Measurements from ENCODE around the gene HLA-E. TPM values are rescaled to one million over a fixed set of nuclear protein-coding genes. Genes with fewer than 3 reads are reported as not detected.
"Not testable (repeated sequence)": the region's sequence is repeated elsewhere in the genome, so short reads cannot be mapped to it uniquely, and the experiment has no call there.

Gene HLA-E
- total and polyA plus RNA-seq, 4 donors = 148 to 506 (median 351) TPM

DNA sequence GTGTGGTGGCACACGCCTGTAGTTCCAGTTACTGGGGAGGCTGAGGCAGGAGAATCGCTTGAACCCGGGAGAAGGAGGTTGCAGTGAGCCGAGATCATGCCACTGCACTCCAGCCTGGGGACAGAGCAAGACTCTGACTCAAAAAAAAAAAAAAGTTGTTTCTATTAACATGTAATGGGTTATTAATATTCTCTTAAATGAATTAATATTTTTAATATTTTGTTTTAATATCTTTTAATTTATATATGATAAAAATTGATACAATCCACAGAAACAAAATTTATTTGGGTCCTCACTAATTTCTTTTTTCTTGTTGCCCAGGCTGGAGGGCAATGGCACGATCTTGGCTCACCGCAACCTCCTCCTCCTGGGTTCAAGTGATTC lies 620 bp upstream of the HLA-E start:
- H3K27me3 ChIP-seq (ENCODE audit: control insufficient read depth in 1 of 2, insufficient read depth in 2 of 2, low read length in 1 of 2); ATAC-seq (ENCODE audit: low FRiP score); H3K36me3 ChIP-seq (ENCODE audit: control insufficient read depth in 1 of 2, insufficient read depth in 2 of 2, low read length in 1 of 2); intact Hi-C loops (cut with DNase I); H3K9me3 ChIP-seq (ENCODE audit: control insufficient read depth, low read length); DNase-seq; H3K4me1 ChIP-seq (ENCODE audit: control insufficient read depth in 1 of 2, insufficient read depth in 2 of 2, low read length in 2 of 2); H3K4me3 ChIP-seq (ENCODE audit: low read length in 2 of 2): not testable (repeated sequence)
- peak overlapping the region in 1 of 2 donors; percentile 26 for H3K27ac ChIP-seq (ENCODE audit: low read depth in 1 of 2, low read length in 2 of 2)
- WGBS, 2 donors = 94 to 96% methylated on average over 6 of the region's 6 CpGs

- DNase-seq = peak; percentile 85 to 93
- 23 to 25% methylated on average over 37 to 38 of the region's 38 CpGs for WGBS, 2 donors
Measured at GRCh38 chr6:30490026-30490876, 942 bp downstream of the HLA-E start.

GRCh38 chr6:30491291-30491953 lies 2.1 kb downstream of the HLA-E start:
- H3K27ac ChIP-seq (ENCODE audit: low read depth in 1 of 2, low read length in 2 of 2); intact Hi-C loops (cut with DNase I); H3K4me1 ChIP-seq (ENCODE audit: control insufficient read depth in 1 of 2, insufficient read depth in 2 of 2, low read length in 2 of 2); H3K9me3 ChIP-seq (ENCODE audit: control insufficient read depth, low read length); ATAC-seq (ENCODE audit: low FRiP score); H3K4me3 ChIP-seq (ENCODE audit: low read length in 2 of 2); H3K36me3 ChIP-seq (ENCODE audit: control insufficient read depth in 1 of 2, insufficient read depth in 2 of 2, low read length in 1 of 2); H3K27me3 ChIP-seq (ENCODE audit: control insufficient read depth in 1 of 2, insufficient read depth in 2 of 2, low read length in 1 of 2): not testable (repeated sequence)
- WGBS, 2 donors = 90 to 92% methylated on average over 14 of the region's 14 CpGs
- DNase-seq = peak in 1 of 2 donors; percentile 38

More at GRCh38 chr6:30490026-30490876, 942 bp downstream of the HLA-E start:
- ATAC-seq (ENCODE audit: low FRiP score) = peak; percentile 87
- H3K27me3 ChIP-seq (ENCODE audit: control insufficient read depth in 1 of 2, insufficient read depth in 2 of 2, low read length in 1 of 2) = no peaks in the 10 kb centered on the region
- H3K9me3 ChIP-seq (ENCODE audit: control insufficient read depth, low read length) = no peaks in the 10 kb centered on the region
- intact Hi-C loops (cut with DNase I) = no loop called here
- H3K27ac ChIP-seq (ENCODE audit: low read depth in 1 of 2, low read length in 2 of 2) = peak overlapping the region; percentile 31 to 93
- peaks cover 4 to 5% of the 10 kb centered on the region in 2 donors for H3K36me3 ChIP-seq (ENCODE audit: control insufficient read depth in 1 of 2, insufficient read depth in 2 of 2, low read length in 1 of 2)
- no peaks in the 10 kb centered on the region for H3K4me1 ChIP-seq (ENCODE audit: control insufficient read depth in 1 of 2, insufficient read depth in 2 of 2, low read length in 2 of 2)
- peak overlapping the region; percentile 36 to 87 for H3K4me3 ChIP-seq (ENCODE audit: low read length in 2 of 2)

DNA sequence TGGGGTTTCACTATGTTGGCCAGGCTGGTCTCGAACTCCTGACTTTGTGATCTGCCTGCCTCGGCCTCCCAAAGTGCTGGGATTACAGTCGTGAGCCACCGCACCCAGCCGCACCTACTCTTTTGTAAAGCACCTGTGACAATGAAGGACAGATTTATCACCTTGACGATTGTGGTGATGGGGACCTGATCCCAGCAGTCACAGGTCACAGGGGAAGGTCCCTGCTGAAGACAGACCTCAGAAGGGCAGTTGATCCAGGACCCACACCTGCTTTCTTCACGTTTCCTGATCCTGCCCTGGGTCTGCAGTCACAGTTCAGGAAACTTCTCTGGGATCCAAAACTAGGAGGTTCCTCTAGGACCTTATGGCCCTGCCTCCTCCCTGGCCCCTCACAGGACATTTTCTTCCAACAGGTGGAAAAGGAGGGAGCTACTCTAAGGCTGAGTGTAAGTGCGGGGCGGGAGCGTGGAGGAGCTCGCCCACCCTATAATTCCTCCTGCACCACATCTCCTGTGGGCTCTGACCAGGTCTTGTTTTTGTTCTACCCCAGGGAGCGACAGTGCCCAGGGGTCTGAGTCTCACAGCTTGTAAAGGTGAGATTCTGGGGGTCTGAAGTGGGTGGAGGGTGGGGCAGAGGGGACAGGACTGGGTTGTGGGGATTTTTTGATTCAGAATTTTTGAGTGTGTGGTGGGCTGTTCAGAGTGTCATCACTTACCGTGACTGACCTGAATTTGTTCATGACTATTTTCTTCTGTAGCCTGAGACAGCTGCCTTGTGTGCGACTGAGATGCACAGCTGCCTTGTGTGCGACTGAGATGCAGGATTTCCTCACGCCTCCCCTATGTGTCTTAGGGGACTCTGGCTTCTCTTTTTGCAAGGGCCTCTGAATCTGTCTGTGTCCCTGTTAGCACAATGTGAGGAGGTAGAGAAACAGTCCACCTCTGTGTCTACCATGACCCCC lies 3.0 kb downstream of the HLA-E start:
- H3K36me3 ChIP-seq (ENCODE audit: control insufficient read depth in 1 of 2, insufficient read depth in 2 of 2, low read length in 1 of 2) = peaks cover 4 to 5% of the 10 kb centered on the region in 2 donors
- no peak overlapping the region for H3K27ac ChIP-seq (ENCODE audit: low read depth in 1 of 2, low read length in 2 of 2)
- DNase-seq = peak in 1 of 2 donors; percentile 38
- H3K4me1 ChIP-seq (ENCODE audit: control insufficient read depth in 1 of 2, insufficient read depth in 2 of 2, low read length in 2 of 2) = no peaks in the 10 kb centered on the region
- intact Hi-C loops (cut with DNase I) = no loop called here
- H3K9me3 ChIP-seq (ENCODE audit: control insufficient read depth, low read length) = no peaks in the 10 kb centered on the region
- no peaks in the 10 kb centered on the region for H3K27me3 ChIP-seq (ENCODE audit: control insufficient read depth in 1 of 2, insufficient read depth in 2 of 2, low read length in 1 of 2)
- H3K4me3 ChIP-seq (ENCODE audit: low read length in 2 of 2) = no peak overlapping the region
- no peak for ATAC-seq (ENCODE audit: low FRiP score)
- WGBS, 2 donors = 93 to 95% methylated on average over 16 of the region's 16 CpGs

GRCh38 chr6:30493643-30494250 lies 4.4 kb downstream of the HLA-E start:
- 70 to 72% methylated on average over 8 of the region's 8 CpGs for WGBS, 2 donors
- DNase-seq = peak in 1 of 2 donors; percentile 38

DNA sequence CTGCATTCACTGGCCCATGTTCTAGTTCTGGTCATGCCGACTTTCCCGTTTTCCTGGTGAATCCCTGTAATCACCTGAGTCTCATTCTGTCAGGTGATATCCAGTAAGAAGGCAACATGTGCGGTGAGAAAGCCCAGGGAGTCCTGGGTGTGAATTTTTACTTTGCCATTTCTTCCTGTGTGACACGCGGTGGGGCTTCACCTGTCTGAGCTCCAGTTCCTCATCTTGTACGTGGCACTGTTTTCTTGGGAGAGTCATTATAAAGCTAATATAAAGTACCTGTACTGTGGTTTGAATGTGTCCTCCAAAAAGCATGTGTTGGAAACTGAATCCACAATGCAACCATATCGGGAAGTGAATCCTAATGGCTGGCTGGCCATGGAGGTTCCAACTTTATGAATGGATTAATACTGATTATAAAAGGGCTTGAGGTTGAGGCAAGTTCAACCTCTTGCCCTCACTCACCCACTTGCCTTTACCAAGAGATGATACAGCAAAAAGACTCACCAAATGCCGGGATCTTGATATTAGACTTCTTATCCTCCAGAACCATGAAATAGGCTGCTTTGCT lies 5.1 kb downstream of the HLA-E start:
- H3K27me3 ChIP-seq (ENCODE audit: control insufficient read depth in 1 of 2, insufficient read depth in 2 of 2, low read length in 1 of 2) = no peaks in the 10 kb centered on the region
- H3K27ac ChIP-seq (ENCODE audit: low read depth in 1 of 2, low read length in 2 of 2) = no peak overlapping the region
- intact Hi-C loops (cut with DNase I) = no loop called here
- DNase-seq = no peak
- 87 to 88% methylated on average over 8 of the region's 8 CpGs for WGBS, 2 donors
- peaks cover 4 to 5% of the 10 kb centered on the region in 2 donors for H3K36me3 ChIP-seq (ENCODE audit: control insufficient read depth in 1 of 2, insufficient read depth in 2 of 2, low read length in 1 of 2)
- H3K4me1 ChIP-seq (ENCODE audit: control insufficient read depth in 1 of 2, insufficient read depth in 2 of 2, low read length in 2 of 2) = no peaks in the 10 kb centered on the region
- no peak overlapping the region for H3K4me3 ChIP-seq (ENCODE audit: low read length in 2 of 2)
- ATAC-seq (ENCODE audit: low FRiP score) = no peak
- no peaks in the 10 kb centered on the region for H3K9me3 ChIP-seq (ENCODE audit: control insufficient read depth, low read length)

More at GRCh38 chr6:30493643-30494250, 4.4 kb downstream of the HLA-E start:
- H3K4me3 ChIP-seq (ENCODE audit: low read length in 2 of 2) = no peak overlapping the region
- H3K27ac ChIP-seq (ENCODE audit: low read depth in 1 of 2, low read length in 2 of 2) = no peak overlapping the region
- no peaks in the 10 kb centered on the region for H3K9me3 ChIP-seq (ENCODE audit: control insufficient read depth, low read length)
- H3K36me3 ChIP-seq (ENCODE audit: control insufficient read depth in 1 of 2, insufficient read depth in 2 of 2, low read length in 1 of 2) = peaks cover 4 to 5% of the 10 kb centered on the region in 2 donors
- no peak for ATAC-seq (ENCODE audit: low FRiP score)
- intact Hi-C loops (cut with DNase I) = no loop called here
- H3K4me1 ChIP-seq (ENCODE audit: control insufficient read depth in 1 of 2, insufficient read depth in 2 of 2, low read length in 2 of 2) = no peaks in the 10 kb centered on the region
- H3K27me3 ChIP-seq (ENCODE audit: control insufficient read depth in 1 of 2, insufficient read depth in 2 of 2, low read length in 1 of 2) = no peaks in the 10 kb centered on the region

GRCh38 chr6:30495060-30495459 lies 5.8 kb downstream of the HLA-E start:
- H3K36me3 ChIP-seq (ENCODE audit: control insufficient read depth in 1 of 2, insufficient read depth in 2 of 2, low read length in 1 of 2); ATAC-seq (ENCODE audit: low FRiP score); H3K4me1 ChIP-seq (ENCODE audit: control insufficient read depth in 1 of 2, insufficient read depth in 2 of 2, low read length in 2 of 2); H3K4me3 ChIP-seq (ENCODE audit: low read length in 2 of 2); H3K27ac ChIP-seq (ENCODE audit: low read depth in 1 of 2, low read length in 2 of 2); H3K9me3 ChIP-seq (ENCODE audit: control insufficient read depth, low read length); H3K27me3 ChIP-seq (ENCODE audit: control insufficient read depth in 1 of 2, insufficient read depth in 2 of 2, low read length in 1 of 2); DNase-seq; intact Hi-C loops (cut with DNase I): not testable (repeated sequence)
- WGBS, 2 donors = 85 to 86% methylated on average over 4 of the region's 4 CpGs

GRCh38 chr6:30495993-30496392 lies 6.7 kb downstream of the HLA-E start:
- WGBS, 2 donors = 88 to 91% methylated on average over 4 of the region's 4 CpGs
- Histone ChIP-seq H3K4me3 (ENCODE audit: low read length in 2 of 2) (no peak overlapping the region), H3K27me3 (ENCODE audit: control insufficient read depth in 1 of 2, insufficient read depth in 2 of 2, low read length in 1 of 2) (no peaks in the 10 kb centered on the region), H3K27ac (ENCODE audit: low read depth in 1 of 2, low read length in 2 of 2) (no peak overlapping the region), H3K9me3 (ENCODE audit: control insufficient read depth, low read length) (no peaks in the 10 kb centered on the region), H3K4me1 (ENCODE audit: control insufficient read depth in 1 of 2, insufficient read depth in 2 of 2, low read length in 2 of 2) (no peaks in the 10 kb centered on the region), H3K36me3 (ENCODE audit: control insufficient read depth in 1 of 2, insufficient read depth in 2 of 2, low read length in 1 of 2) (peaks cover under 1 to 5% of the 10 kb centered on the region in 2 donors)
- intact Hi-C loops (cut with DNase I) = no loop called here
- DNase-seq = no peak
- no peak for ATAC-seq (ENCODE audit: low FRiP score)

Data from aorta (tissue), 5 donors.